GM12864 (cell line): ENCODE measurements around the gene CCDC85C.

Experiments used
- DNase-seq: peaks from one replicate; pipeline ENCODE4 v3.0.0-alpha.2; 2011; ENCODE audit warnings: low read depth
- H3K4me3 ChIP-seq: 2 replicates; pipeline ENCODE4 v1.5.1; 2011; ENCODE audit warnings: mild to moderate bottlenecking, low read depth, low read length, control low read depth
- TF ChIP-seq, protein P1 (sequence below): IDR thresholded peaks from 2 replicates; pipeline ENCODE4 v1.5.1; 2011; ENCODE audit warnings: low read depth, mild to moderate bottlenecking, moderate library complexity, low read length, control low read depth, inconsistent platforms; ENCODE audit errors: missing control alignments

Gene CCDC85C

DNA sequence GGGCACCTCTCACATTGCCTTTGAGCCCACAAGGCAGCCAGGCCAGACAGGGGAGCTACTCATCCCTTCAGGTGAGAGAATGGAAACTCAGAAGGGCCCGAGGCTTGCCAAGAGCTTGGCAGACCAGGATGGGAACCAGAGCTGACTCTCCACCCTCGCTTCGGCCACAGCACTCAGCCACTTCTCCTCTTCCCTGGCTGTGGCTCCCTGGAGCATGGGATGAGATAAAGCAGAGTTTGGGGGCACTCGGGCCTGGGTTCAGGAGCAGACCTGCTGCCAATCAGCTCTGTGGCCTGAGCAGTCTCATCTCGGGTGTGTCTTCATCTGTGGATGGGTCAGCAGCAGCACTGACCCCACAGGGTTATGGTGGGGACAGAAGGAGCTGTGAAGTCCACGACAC lies 20.0 kb upstream of the CCDC85C start:
- DNase-seq = no peak
- TF ChIP-seq, protein P1, sequence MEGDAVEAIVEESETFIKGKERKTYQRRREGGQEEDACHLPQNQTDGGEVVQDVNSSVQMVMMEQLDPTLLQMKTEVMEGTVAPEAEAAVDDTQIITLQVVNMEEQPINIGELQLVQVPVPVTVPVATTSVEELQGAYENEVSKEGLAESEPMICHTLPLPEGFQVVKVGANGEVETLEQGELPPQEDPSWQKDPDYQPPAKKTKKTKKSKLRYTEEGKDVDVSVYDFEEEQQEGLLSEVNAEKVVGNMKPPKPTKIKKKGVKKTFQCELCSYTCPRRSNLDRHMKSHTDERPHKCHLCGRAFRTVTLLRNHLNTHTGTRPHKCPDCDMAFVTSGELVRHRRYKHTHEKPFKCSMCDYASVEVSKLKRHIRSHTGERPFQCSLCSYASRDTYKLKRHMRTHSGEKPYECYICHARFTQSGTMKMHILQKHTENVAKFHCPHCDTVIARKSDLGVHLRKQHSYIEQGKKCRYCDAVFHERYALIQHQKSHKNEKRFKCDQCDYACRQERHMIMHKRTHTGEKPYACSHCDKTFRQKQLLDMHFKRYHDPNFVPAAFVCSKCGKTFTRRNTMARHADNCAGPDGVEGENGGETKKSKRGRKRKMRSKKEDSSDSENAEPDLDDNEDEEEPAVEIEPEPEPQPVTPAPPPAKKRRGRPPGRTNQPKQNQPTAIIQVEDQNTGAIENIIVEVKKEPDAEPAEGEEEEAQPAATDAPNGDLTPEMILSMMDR = no peak
- no peak overlapping the region for H3K4me3 ChIP-seq

DNA sequence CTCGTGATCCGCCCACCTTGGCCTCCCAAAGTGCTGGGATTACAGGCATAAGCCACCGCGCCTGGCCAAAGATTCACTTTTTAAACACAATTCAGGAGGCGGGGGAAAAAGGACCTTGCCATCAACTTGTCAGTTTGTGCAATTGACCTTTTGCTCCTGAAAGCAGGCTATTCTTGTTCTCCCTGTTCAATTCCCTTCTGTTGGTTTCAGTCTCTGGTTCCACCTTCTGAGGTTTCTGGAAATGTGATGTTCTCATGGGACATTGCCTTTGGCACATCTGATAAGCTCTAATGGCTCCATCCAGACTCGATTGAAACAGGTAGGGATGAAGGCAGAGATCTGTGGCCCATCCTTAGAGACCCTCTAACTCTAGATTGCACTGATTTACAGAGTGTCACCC lies 17.9 kb upstream of the CCDC85C start:
- TF ChIP-seq, protein P1 = no peak
- DNase-seq = no peak
- H3K4me3 ChIP-seq = no peak overlapping the region

DNA sequence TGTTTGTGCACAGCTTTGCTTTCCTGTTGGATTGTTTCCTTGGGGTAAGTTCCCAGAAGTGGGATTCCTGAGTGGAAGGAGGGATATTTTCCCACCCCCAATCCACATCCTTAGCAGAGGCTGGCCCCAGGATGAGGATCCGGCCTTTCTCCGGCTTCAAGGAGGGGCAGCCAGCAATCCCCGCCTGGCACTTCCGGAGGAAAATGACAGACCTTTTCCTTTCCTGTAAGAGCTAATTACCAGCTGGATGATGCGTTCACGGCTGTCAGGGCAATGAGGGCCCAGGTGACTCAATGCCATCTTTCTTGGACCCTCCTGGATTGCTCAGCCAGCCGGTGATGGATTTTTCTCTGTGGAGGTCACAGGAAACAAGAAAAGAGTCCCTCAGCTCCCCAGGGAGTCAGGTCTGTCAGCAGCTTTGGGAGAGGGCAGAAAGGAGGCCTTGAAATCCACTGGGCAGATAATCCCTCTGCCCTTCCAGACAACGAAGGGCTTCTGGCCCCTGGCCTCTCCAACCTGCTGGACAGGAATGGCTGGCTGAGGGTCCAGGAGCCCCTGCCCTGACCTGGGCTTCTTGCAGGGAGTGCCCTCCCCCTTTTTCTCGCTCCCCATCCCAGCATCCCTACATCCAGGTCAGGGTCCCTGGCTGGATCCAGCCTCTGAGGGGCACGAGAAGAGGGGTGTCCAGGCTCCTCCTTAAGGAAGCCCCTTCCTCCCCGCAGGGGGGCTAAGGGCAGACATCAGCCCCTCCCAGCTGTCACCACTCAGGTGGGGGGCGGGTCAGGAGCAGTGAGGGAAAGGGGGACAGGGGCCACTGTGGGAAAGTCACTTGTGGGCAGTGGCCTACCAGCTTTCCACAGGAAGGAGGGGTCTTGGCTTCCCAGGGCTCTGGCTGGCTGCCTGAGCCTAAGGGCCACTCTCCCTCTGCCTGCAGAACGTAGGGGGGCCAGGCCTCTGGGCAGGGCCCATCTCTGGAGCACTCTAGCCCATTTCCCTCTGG lies 16.1 kb upstream of the CCDC85C start:
- no peak overlapping the region for H3K4me3 ChIP-seq
- TF ChIP-seq, protein P1 = no peak
- no peak for DNase-seq

DNA sequence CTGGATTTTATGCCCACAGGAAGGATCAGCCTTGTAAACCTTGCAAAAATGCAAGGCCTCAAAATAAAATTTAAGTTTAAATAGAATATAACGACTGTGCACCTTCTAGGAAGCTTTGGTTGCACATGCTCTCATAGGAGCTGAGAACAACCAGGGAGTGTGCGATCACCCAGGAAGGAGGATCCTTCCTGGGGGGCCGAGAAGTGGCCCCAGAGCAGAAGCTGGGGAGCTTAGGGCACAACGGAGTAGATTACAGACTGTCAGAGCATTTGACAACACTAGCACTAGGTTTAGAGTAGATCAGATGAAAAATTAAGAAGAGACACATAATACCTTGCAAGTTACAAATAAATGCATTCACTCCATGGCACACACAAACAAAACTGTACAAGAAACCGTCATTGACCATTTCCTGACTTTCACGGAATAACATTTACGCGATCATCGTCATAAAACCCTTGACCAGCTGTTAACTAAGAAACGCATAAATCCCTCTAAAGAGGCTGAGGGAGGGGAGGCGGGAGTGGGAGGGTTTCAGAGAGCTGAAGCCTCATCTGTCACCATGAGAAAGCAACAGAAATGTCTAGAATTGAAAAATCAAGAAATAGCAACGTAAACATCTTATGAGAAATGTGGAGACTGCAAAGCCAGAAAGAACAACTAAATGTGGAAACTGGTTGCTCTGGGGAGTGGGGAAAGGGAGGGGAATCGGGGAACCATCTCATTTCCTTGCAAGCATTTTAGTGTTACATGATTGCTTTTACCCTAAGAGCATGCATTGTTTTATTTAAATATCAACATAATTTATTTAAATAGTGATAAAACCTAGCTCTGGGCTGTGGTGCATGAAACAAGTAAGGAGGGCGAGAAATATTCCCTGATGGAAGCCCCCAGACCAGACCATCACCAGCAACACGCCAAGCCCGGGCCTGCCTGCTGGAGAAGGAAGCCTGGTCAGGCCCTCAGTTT lies 13.1 kb upstream of the CCDC85C start:
- TF ChIP-seq, protein P1 = no peak
- H3K4me3 ChIP-seq = no peak overlapping the region
- DNase-seq = no peak

DNA sequence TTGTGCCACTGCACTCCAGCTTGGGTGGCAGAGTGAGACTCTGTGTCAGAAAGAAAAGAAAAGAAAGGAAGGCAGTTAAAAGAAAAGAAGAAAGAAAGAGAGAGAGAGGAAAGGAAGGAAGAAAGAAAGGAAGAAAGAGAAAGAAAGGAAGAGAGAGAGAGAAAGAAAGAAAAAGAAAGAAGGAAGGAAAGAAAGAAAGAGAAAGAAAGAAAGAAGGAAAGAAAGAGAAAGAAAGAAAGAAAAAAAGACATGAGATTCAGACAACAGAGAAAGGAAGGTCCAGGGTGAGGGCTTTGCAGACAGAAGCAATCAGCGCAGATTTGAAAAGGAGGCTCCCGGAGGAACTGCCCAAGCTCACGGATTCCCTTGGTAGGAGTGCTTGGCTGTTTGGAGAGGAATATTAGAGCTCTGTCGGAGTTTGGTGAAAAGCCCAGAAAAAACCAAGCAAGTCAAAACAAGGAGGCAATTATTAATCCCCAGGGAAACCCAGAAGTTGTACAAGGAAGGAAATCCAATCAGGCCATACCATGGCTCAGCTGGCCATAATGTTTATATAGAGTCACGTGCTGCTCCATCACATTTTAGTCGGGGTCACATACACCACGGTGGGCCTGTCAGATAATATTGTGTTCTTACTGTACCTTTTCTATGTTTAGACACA lies 11.6 kb upstream of the CCDC85C start:
- no peak overlapping the region for H3K4me3 ChIP-seq
- no peak for DNase-seq
- TF ChIP-seq, protein P1 = no peak

DNA sequence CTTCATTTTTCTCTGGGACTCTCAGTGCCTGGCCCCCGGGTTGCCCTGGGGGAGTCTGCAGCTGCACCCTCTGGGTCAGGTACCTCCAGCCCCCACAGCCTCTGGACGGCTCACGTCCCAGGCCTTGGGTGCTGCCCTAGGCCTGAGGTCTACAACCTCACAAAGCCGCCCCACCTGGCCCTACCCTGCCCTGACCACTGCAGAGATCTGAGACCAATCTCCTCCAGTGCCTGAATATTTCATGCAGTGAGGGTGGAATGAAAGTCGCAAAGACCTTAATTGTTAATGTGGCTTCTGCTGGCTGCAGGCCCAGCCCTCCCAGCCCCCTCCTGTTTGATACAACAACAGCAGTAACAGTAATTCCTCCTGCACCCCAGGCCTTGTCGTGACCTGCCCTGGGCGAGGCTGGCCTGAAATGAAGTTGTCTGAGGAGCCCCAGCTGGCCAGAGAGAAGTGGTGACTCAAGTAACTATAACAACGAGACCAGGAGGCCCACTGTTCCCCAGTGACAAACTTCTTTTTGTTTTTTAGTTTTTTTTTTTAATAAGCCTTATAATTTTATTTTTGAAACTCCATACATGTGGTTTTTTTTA lies 8.8 kb upstream of the CCDC85C start:
- H3K4me3 ChIP-seq = no peak overlapping the region
- no peak for DNase-seq
- TF ChIP-seq, protein P1 = no peak
